Ishikawa (cell line): ENCODE measurements around the gene COQ3.

Experiments used
- RAD21 ChIP-seq: IDR thresholded peaks from 2 replicates; pipeline ENCODE4 v1.6.1; 2012; ENCODE audit warnings: low read depth
- TAF1 ChIP-seq: IDR thresholded peaks from 2 replicates; pipeline ENCODE4 v1.6.1; 2012; ENCODE audit warnings: low read depth, mild to moderate bottlenecking
- TEAD4 ChIP-seq: IDR thresholded peaks from 2 replicates; pipeline ENCODE4 v1.6.1; 2012
- TF ChIP-seq, protein P1 (sequence below): IDR thresholded peaks from 2 replicates; pipeline ENCODE4 v1.6.1; 2012; ENCODE audit warnings: low read depth, mild to moderate bottlenecking

DNA sequence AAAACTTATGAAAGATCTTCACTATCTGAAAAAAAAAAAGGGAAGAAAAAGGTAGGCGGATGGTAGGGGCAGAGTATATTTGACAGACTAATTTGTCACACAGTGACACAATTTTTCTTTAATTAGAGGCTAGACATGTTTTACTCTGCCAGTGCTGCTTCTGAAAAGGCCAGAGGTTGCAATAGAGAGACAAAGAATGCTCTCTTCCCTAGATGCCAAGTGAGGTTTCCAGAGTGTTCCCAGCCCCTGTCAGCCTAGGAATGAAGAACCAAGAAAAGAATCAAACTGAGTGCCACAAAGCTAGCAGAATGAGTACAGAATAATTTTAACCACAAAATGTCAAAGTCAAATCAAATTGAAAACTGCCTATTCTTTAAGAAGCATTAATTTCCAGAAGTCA, 18.1 kb upstream of the COQ3 start:
- TF ChIP-seq TAF1: no peak
- TF ChIP-seq RAD21: no peak
- TF ChIP-seq, protein P1, sequence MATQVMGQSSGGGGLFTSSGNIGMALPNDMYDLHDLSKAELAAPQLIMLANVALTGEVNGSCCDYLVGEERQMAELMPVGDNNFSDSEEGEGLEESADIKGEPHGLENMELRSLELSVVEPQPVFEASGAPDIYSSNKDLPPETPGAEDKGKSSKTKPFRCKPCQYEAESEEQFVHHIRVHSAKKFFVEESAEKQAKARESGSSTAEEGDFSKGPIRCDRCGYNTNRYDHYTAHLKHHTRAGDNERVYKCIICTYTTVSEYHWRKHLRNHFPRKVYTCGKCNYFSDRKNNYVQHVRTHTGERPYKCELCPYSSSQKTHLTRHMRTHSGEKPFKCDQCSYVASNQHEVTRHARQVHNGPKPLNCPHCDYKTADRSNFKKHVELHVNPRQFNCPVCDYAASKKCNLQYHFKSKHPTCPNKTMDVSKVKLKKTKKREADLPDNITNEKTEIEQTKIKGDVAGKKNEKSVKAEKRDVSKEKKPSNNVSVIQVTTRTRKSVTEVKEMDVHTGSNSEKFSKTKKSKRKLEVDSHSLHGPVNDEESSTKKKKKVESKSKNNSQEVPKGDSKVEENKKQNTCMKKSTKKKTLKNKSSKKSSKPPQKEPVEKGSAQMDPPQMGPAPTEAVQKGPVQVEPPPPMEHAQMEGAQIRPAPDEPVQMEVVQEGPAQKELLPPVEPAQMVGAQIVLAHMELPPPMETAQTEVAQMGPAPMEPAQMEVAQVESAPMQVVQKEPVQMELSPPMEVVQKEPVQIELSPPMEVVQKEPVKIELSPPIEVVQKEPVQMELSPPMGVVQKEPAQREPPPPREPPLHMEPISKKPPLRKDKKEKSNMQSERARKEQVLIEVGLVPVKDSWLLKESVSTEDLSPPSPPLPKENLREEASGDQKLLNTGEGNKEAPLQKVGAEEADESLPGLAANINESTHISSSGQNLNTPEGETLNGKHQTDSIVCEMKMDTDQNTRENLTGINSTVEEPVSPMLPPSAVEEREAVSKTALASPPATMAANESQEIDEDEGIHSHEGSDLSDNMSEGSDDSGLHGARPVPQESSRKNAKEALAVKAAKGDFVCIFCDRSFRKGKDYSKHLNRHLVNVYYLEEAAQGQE: no peak
- no peak for TF ChIP-seq TEAD4
